ENCODE measurements around the gene BCAS4.
"Not testable (repeated sequence)": the region's sequence is repeated elsewhere in the genome, so short reads cannot be mapped to it uniquely, and the experiment has no call there.

Gene BCAS4

GRCh38 chr20:50787181-50787580 lies 7.7 kb upstream of the BCAS4 start:
- H3K4me3 ChIP-seq (ENCODE audit: insufficient read depth, low read depth, low read length): no peak overlapping the region
- H3K4me1 ChIP-seq (ENCODE audit: control insufficient read depth, insufficient read depth, low read length): peaks cover 8% of the 10 kb centered on the region
- no peaks in the 10 kb centered on the region for H3K27me3 ChIP-seq (ENCODE audit: control insufficient read depth, insufficient read depth, low read length, poor library complexity, severe bottlenecking)
- no peaks in the 10 kb centered on the region for H3K9me3 ChIP-seq (ENCODE audit: control insufficient read depth, low read length)
- 92 to 97% methylated on average over 2 of the region's 2 CpGs for WGBS, 2 experiments
- H3K27ac ChIP-seq (ENCODE audit: insufficient read depth, low read depth, low read length, poor library complexity, severe bottlenecking): no peak overlapping the region
- no peaks in the 10 kb centered on the region for H3K36me3 ChIP-seq (ENCODE audit: control insufficient read depth, insufficient read depth, low read length)

GRCh38 chr20:50788045-50788991 lies 6.5 kb upstream of the BCAS4 start:
- H3K4me3 ChIP-seq (ENCODE audit: insufficient read depth, low read depth, low read length): no peak overlapping the region
- H3K36me3 ChIP-seq (ENCODE audit: control insufficient read depth, insufficient read depth, low read length): no peaks in the 10 kb centered on the region
- no peak overlapping the region for H3K27ac ChIP-seq (ENCODE audit: insufficient read depth, low read depth, low read length, poor library complexity, severe bottlenecking)
- WGBS, 2 experiments: 87 to 90% methylated on average over 18 of the region's 18 CpGs
- H3K4me1 ChIP-seq (ENCODE audit: control insufficient read depth, insufficient read depth, low read length): peaks cover 8% of the 10 kb centered on the region
- H3K27me3 ChIP-seq (ENCODE audit: control insufficient read depth, insufficient read depth, low read length, poor library complexity, severe bottlenecking): no peaks in the 10 kb centered on the region
- no peaks in the 10 kb centered on the region for H3K9me3 ChIP-seq (ENCODE audit: control insufficient read depth, low read length)

GRCh38 chr20:50789968-50790650 lies 4.8 kb upstream of the BCAS4 start:
- Histone ChIP-seq H3K9me3 (ENCODE audit: control insufficient read depth, low read length) (no peaks in the 10 kb centered on the region), H3K27me3 (ENCODE audit: control insufficient read depth, insufficient read depth, low read length, poor library complexity, severe bottlenecking) (no peaks in the 10 kb centered on the region), H3K4me3 (ENCODE audit: insufficient read depth, low read depth, low read length) (no peak overlapping the region), H3K36me3 (ENCODE audit: control insufficient read depth, insufficient read depth, low read length) (no peaks in the 10 kb centered on the region), H3K27ac (ENCODE audit: insufficient read depth, low read depth, low read length, poor library complexity, severe bottlenecking) (no peak overlapping the region), H3K4me1 (ENCODE audit: control insufficient read depth, insufficient read depth, low read length) (peaks cover 8% of the 10 kb centered on the region)
- 83% methylated on average over 11 of the region's 11 CpGs for WGBS, 2 experiments

- WGBS, 2 experiments: 25 to 27% methylated on average over 23 of the region's 23 CpGs
Observed at GRCh38 chr20:50790651-50791277, 4.1 kb upstream of the BCAS4 start.

GRCh38 chr20:50792708-50793574 lies 1.9 kb upstream of the BCAS4 start:
- Histone ChIP-seq H3K9me3 (ENCODE audit: control insufficient read depth, low read length) (no peaks in the 10 kb centered on the region), H3K27me3 (ENCODE audit: control insufficient read depth, insufficient read depth, low read length, poor library complexity, severe bottlenecking) (no peaks in the 10 kb centered on the region), H3K4me1 (ENCODE audit: control insufficient read depth, insufficient read depth, low read length) (peaks cover 8% of the 10 kb centered on the region), H3K27ac (ENCODE audit: insufficient read depth, low read depth, low read length, poor library complexity, severe bottlenecking) (no peak overlapping the region), H3K36me3 (ENCODE audit: control insufficient read depth, insufficient read depth, low read length) (no peaks in the 10 kb centered on the region), H3K4me3 (ENCODE audit: insufficient read depth, low read depth, low read length) (no peak overlapping the region)
- WGBS, 2 experiments: 83 to 88% methylated on average over 13 to 14 of the region's 14 CpGs

More at GRCh38 chr20:50790651-50791277, 4.1 kb upstream of the BCAS4 start:
- H3K4me1 ChIP-seq (ENCODE audit: control insufficient read depth, insufficient read depth, low read length): peaks cover 8% of the 10 kb centered on the region
- no peaks in the 10 kb centered on the region for H3K9me3 ChIP-seq (ENCODE audit: control insufficient read depth, low read length)
- H3K4me3 ChIP-seq (ENCODE audit: insufficient read depth, low read depth, low read length): no peak overlapping the region
- H3K36me3 ChIP-seq (ENCODE audit: control insufficient read depth, insufficient read depth, low read length): no peaks in the 10 kb centered on the region
- no peaks in the 10 kb centered on the region for H3K27me3 ChIP-seq (ENCODE audit: control insufficient read depth, insufficient read depth, low read length, poor library complexity, severe bottlenecking)
- peak overlapping the region; percentile 72 for H3K27ac ChIP-seq (ENCODE audit: insufficient read depth, low read depth, low read length, poor library complexity, severe bottlenecking)

GRCh38 chr20:50793575-50794016 lies 1.3 kb upstream of the BCAS4 start:
- not testable (repeated sequence) for H3K9me3 ChIP-seq (ENCODE audit: control insufficient read depth, low read length); H3K4me1 ChIP-seq (ENCODE audit: control insufficient read depth, insufficient read depth, low read length); H3K4me3 ChIP-seq (ENCODE audit: insufficient read depth, low read depth, low read length); H3K27ac ChIP-seq (ENCODE audit: insufficient read depth, low read depth, low read length, poor library complexity, severe bottlenecking); H3K36me3 ChIP-seq (ENCODE audit: control insufficient read depth, insufficient read depth, low read length); H3K27me3 ChIP-seq (ENCODE audit: control insufficient read depth, insufficient read depth, low read length, poor library complexity, severe bottlenecking)
- 74% methylated on average over 13 of the region's 13 CpGs for WGBS, 2 experiments

- Histone ChIP-seq H3K27me3 (ENCODE audit: control insufficient read depth, insufficient read depth, low read length, poor library complexity, severe bottlenecking) (no peaks in the 10 kb centered on the region), H3K4me1 (ENCODE audit: control insufficient read depth, insufficient read depth, low read length) (peaks cover 8% of the 10 kb centered on the region), H3K9me3 (ENCODE audit: control insufficient read depth, low read length) (no peaks in the 10 kb centered on the region), H3K36me3 (ENCODE audit: control insufficient read depth, insufficient read depth, low read length) (no peaks in the 10 kb centered on the region), H3K4me3 (ENCODE audit: insufficient read depth, low read depth, low read length) (peak overlapping the region; percentile 65), H3K27ac (ENCODE audit: insufficient read depth, low read depth, low read length, poor library complexity, severe bottlenecking) (peak overlapping the region; percentile 20)
- 16 to 17% methylated on average over 35 of the region's 35 CpGs for WGBS, 2 experiments
Observed at GRCh38 chr20:50794181-50794845, 548 bp upstream of the BCAS4 start.

- H3K4me1 ChIP-seq (ENCODE audit: control insufficient read depth, insufficient read depth, low read length): peaks cover 4% of the 10 kb centered on the region
- no peaks in the 10 kb centered on the region for H3K36me3 ChIP-seq (ENCODE audit: control insufficient read depth, insufficient read depth, low read length)
- H3K27ac ChIP-seq (ENCODE audit: insufficient read depth, low read depth, low read length, poor library complexity, severe bottlenecking): no peak overlapping the region
- WGBS, 2 experiments: 91 to 93% methylated on average over 4 of the region's 4 CpGs
- no peaks in the 10 kb centered on the region for H3K9me3 ChIP-seq (ENCODE audit: control insufficient read depth, low read length)
- no peaks in the 10 kb centered on the region for H3K27me3 ChIP-seq (ENCODE audit: control insufficient read depth, insufficient read depth, low read length, poor library complexity, severe bottlenecking)
- no peak overlapping the region for H3K4me3 ChIP-seq (ENCODE audit: insufficient read depth, low read depth, low read length)
Observed at GRCh38 chr20:50797142-50797541, 2.3 kb downstream of the BCAS4 start.

GRCh38 chr20:50798650-50799049 lies 3.8 kb downstream of the BCAS4 start:
- peaks cover 4% of the 10 kb centered on the region for H3K4me1 ChIP-seq (ENCODE audit: control insufficient read depth, insufficient read depth, low read length)
- H3K27ac ChIP-seq (ENCODE audit: insufficient read depth, low read depth, low read length, poor library complexity, severe bottlenecking): no peak overlapping the region
- no peaks in the 10 kb centered on the region for H3K36me3 ChIP-seq (ENCODE audit: control insufficient read depth, insufficient read depth, low read length)
- H3K27me3 ChIP-seq (ENCODE audit: control insufficient read depth, insufficient read depth, low read length, poor library complexity, severe bottlenecking): no peaks in the 10 kb centered on the region
- no peak overlapping the region for H3K4me3 ChIP-seq (ENCODE audit: insufficient read depth, low read depth, low read length)
- H3K9me3 ChIP-seq (ENCODE audit: control insufficient read depth, low read length): no peaks in the 10 kb centered on the region
- WGBS, 2 experiments: 94% methylated on average over 7 of the region's 7 CpGs

Measured in ectodermal cell (in vitro differentiated cells).